ENCODE results near the gene ITIH2.

DNA sequence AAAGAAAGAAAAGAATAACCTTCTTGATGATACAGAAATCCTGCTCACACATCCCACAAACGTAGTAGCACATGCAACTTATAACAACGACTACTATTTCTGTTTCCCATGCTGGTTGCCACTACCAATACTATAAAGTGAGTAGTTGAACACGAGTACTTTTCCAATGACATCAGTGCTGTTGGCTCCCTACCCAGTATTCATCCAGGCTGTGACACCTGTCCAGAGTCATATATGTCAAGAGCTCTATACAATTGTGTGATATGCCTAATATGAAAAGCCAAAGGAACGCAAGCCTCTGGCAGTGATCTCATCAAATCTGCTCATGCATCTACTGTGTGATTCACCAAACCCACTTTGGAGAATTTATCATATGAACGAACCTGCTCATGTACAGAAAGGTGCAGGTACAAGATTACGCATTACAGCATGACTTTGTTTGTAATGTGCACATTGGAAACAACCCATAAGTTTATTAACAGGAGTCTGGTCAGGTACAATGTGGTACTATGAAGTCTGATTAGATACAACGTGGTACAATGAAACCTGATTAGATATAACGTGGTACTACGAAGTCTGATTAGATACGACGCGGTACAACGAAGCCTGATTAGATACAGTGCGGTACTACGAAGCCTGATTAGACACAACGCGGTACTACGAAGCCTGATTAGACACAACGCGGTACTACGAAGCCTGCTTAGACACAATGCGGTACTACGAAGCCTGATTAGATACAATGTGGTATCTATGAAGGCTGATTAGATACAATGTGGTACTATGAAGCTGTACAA lies 30.6 kb upstream of the ITIH2 start:
- TF ChIP-seq POLR2A (IDR thresholded peaks at IDR 0.05): no peak
- TF ChIP-seq, protein P1, sequence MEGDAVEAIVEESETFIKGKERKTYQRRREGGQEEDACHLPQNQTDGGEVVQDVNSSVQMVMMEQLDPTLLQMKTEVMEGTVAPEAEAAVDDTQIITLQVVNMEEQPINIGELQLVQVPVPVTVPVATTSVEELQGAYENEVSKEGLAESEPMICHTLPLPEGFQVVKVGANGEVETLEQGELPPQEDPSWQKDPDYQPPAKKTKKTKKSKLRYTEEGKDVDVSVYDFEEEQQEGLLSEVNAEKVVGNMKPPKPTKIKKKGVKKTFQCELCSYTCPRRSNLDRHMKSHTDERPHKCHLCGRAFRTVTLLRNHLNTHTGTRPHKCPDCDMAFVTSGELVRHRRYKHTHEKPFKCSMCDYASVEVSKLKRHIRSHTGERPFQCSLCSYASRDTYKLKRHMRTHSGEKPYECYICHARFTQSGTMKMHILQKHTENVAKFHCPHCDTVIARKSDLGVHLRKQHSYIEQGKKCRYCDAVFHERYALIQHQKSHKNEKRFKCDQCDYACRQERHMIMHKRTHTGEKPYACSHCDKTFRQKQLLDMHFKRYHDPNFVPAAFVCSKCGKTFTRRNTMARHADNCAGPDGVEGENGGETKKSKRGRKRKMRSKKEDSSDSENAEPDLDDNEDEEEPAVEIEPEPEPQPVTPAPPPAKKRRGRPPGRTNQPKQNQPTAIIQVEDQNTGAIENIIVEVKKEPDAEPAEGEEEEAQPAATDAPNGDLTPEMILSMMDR (IDR thresholded peaks at IDR 0.05): no peak
